Measurements from ENCODE around the gene ARHGAP24. TPM values are rescaled to one million over a fixed set of nuclear protein-coding genes. Genes with fewer than 3 reads are reported as not detected.
"Not testable (repeated sequence)": the region's sequence is repeated elsewhere in the genome, so short reads cannot be mapped to it uniquely, and the experiment has no call there.

The ARHGAP24 gene
- total RNA-seq, 1 experiment from 2014 or later: 1.2 TPM

DNA sequence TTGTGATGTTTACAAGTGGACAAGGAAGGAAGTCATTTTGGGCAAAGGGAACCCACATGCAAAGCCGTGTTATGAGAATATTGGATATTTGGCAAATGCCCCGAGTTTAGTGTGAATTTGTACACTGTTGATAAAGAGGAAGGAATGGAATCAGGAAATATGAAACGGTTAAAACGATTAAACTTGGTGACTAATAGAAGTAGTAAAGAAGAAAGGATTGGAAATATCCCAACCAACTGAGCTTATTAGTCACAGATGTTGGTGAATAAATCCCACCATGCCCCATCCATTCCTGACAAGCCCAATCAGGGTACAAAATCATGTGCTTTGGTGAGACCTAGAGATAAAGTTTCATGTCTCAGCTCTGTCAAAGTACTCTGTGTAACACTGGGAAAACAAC, 22.0 kb downstream of the ARHGAP24 start:
- no peaks in the 10 kb centered on the region for H3K36me3 ChIP-seq (replicated peaks; ENCODE audit: control insufficient read depth, insufficient read depth, low read length)
- DNase-seq: no peak

DNA sequence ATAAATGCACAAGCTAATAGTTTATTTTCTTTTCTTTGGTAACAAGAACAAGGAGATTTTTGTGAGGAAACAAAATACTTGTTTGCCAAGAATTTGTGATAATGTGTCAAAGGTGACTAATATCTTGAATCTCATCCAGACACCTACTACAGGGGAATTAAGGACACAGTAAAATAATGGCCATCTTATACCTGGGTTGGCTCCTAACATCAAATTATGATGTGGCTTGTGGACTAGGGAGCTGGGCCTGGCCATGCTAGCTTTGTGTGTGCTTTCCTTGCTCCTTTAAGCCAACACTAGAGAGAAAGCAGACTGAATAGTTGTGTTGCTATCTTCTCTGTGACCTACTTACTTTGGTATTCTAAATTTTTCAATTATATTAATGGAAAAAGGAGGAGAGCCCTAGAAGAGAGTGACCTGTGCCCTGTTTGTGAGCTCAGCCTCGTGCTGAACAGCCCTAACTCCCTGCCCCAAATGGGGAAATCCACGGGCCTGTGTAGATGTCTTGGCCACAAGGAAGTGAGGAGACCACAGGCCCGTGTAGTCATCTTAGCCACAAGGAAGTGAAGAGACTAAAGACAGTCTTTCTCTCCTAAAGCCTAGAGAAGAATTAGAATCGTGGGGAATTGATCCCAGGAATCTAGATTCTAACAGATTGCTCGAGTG, 23.3 kb downstream of the ARHGAP24 start:
- Histone ChIP-seq H3K27me3 (ENCODE audit: control insufficient read depth, insufficient read depth, low read length) (no peaks in the 10 kb centered on the region), H3K36me3 (replicated peaks; ENCODE audit: control insufficient read depth, insufficient read depth, low read length) (no peaks in the 10 kb centered on the region), H3K4me3 (ENCODE audit: insufficient read depth, low read depth, low read length) (no peak overlapping the region)
- no peak for DNase-seq

More for the DNA sequence above, 22.0 kb downstream of the ARHGAP24 start:
- H3K27me3 ChIP-seq (ENCODE audit: control insufficient read depth, insufficient read depth, low read length): no peaks in the 10 kb centered on the region
- H3K4me3 ChIP-seq (ENCODE audit: insufficient read depth, low read depth, low read length): no peak overlapping the region

DNA sequence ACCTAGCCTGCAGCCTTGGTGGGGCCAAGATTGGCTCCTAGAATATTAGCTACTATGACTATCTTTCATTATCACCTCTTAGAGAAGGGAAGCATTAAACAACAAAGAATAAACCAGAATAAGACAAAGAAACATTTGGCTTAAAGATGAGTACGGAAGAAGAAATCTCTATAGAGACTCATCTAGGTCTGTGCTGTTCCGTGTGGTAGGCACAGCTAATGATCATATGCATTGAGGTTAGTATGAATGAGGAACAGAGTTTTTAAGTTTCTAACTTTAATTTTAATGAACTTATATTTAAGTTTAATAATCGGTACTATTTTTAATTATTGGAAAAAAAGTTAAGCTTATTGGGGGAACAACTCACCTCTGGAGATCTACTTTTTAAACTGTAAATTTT, 24.6 kb downstream of the ARHGAP24 start:
- DNase-seq: no peak
- Histone ChIP-seq H3K4me3 (ENCODE audit: insufficient read depth, low read depth, low read length) (no peak overlapping the region), H3K36me3 (replicated peaks; ENCODE audit: control insufficient read depth, insufficient read depth, low read length) (no peaks in the 10 kb centered on the region), H3K27me3 (ENCODE audit: control insufficient read depth, insufficient read depth, low read length) (no peaks in the 10 kb centered on the region)

DNA sequence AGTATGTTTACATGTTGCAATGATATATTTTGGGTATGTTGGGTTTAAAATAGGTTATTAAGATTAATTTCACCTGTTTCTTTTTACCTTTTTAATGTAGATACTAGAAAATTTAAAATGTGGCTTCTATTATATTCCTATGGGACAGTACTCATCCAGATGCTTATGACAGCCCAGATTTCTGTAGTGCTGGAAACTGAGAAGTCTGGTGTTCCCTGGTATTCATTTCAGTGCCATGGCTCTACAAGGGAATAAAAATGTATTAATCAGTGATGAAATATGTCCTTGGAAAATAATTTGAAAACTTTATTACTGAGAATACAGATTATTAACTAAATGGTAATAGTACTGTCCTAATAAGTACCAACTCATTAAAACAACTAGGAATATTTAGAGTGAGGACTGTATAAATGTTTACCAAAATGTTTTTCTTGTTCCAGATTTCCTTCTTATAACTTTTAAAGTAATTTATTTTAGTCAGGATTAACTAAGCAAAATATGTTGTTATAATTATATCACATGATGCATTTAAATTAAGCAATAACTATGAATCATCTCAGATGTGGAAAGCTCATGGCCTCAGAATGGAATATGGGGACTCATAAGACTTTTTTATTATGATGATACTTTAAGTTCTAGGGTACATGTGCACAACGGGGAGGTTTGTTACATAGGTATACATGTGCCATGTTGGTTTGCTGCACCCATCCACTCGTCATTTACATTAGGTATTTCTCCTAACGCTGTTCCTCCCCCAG, 25.3 kb downstream of the ARHGAP24 start:
- DNase-seq: no peak
- Histone ChIP-seq H3K36me3 (replicated peaks; ENCODE audit: control insufficient read depth, insufficient read depth, low read length) (no peaks in the 10 kb centered on the region), H3K27me3 (ENCODE audit: control insufficient read depth, insufficient read depth, low read length) (no peaks in the 10 kb centered on the region), H3K4me3 (ENCODE audit: insufficient read depth, low read depth, low read length) (no peak overlapping the region)

DNA sequence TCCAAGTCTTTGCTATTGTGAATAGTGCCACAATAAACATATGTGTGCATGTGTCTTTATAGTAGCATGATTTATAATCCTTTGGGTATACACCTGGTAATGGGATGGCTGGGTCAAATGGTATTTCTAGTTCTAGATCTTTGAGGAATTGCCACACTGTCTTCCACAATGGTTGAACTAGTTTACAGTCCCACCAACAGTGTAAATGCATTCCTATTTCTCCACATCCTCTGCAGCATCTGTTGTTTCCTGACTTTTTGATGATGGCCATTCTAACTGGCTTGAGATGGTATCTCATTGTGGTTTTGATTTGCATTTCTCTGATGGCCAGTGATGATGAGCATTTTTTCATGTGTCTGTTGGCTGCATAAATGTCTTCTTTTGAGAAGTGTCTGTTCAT, 26.2 kb downstream of the ARHGAP24 start:
- DNase-seq; H3K27me3 ChIP-seq (ENCODE audit: control insufficient read depth, insufficient read depth, low read length); H3K36me3 ChIP-seq (replicated peaks; ENCODE audit: control insufficient read depth, insufficient read depth, low read length); H3K4me3 ChIP-seq (ENCODE audit: insufficient read depth, low read depth, low read length): not testable (repeated sequence)

DNA sequence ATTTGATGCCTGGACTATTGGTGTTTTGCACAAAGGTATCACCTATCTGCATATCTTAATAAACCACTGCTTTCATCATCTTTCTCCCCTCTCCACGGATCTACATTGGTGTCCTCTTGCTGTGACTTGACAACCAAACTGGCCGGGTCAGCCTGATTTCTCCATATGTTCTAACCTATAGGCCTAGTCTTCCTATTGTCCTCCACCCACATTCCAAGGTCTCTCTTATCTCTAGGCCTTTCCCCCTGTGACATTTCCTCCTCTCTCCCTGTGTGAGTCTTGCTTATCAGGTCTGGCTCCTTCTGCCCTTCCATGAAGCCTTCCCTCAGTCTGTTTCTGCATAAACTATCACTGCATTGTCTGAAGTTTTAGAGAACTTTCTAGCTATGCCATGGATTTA, 33.7 kb downstream of the ARHGAP24 start:
- Histone ChIP-seq H3K36me3 (replicated peaks; ENCODE audit: control insufficient read depth, insufficient read depth, low read length) (no peaks in the 10 kb centered on the region), H3K27me3 (ENCODE audit: control insufficient read depth, insufficient read depth, low read length) (no peaks in the 10 kb centered on the region), H3K4me3 (ENCODE audit: insufficient read depth, low read depth, low read length) (no peak overlapping the region)
- DNase-seq: no peak

DNA sequence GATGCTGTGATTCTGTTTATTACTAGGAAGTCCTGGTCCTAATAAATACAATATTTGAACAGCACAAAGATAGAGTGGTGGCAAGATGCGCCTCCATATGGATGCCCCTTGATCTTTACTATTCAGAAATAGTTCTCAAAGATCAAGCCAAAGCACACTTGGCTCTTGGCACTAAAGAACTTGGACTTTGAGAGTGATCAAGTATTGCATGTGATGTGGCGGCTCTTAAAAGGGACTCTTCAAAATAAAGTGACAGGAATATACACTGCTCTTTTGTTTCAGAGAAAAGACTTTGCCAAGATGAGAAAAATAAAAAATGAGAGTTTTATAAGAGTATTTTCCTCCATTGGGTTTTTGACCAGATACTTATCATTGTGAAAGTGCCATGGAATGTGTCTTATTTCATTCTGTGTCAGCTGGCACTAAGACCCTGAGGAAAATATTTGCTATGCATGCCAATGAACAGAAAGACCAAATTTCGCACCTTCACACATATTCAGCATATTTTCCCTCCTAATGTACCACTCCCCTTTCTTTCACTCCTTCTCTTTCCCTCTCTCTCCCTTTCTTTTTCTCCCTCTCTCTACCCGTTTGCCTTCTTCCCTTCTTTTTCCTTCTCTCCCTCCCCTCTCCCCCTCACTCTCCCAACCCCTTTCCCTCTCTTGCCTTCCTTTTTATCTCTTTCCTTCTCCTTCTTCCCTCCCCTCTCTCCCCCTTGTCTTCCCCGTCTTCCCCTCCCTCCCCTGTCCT, 35.1 kb downstream of the ARHGAP24 start:
- Histone ChIP-seq H3K27me3 (ENCODE audit: control insufficient read depth, insufficient read depth, low read length) (no peaks in the 10 kb centered on the region), H3K4me3 (ENCODE audit: insufficient read depth, low read depth, low read length) (no peak overlapping the region), H3K36me3 (replicated peaks; ENCODE audit: control insufficient read depth, insufficient read depth, low read length) (no peaks in the 10 kb centered on the region)
- no peak for DNase-seq

DNA sequence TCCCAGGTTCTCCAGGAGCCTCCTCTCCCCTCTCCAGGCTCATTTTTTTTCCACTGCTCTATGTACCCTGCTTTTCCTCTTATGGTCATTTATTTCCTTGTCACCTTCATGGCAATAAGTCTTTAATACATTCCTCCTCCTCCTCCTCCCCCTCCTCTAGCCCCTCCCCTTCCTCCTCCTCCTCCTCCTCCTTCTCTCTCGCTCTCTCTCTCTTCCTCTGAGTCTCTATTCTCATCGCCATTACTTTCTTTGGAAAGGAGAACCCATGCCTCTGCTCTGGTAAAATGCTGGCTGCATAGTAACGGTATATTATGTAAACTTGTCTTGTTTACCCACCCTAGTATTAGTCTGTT, 35.7 kb downstream of the ARHGAP24 start:
- Histone ChIP-seq H3K27me3 (ENCODE audit: control insufficient read depth, insufficient read depth, low read length) (no peaks in the 10 kb centered on the region), H3K4me3 (ENCODE audit: insufficient read depth, low read depth, low read length) (no peak overlapping the region), H3K36me3 (replicated peaks; ENCODE audit: control insufficient read depth, insufficient read depth, low read length) (no peaks in the 10 kb centered on the region)
- no peak for DNase-seq

DNA sequence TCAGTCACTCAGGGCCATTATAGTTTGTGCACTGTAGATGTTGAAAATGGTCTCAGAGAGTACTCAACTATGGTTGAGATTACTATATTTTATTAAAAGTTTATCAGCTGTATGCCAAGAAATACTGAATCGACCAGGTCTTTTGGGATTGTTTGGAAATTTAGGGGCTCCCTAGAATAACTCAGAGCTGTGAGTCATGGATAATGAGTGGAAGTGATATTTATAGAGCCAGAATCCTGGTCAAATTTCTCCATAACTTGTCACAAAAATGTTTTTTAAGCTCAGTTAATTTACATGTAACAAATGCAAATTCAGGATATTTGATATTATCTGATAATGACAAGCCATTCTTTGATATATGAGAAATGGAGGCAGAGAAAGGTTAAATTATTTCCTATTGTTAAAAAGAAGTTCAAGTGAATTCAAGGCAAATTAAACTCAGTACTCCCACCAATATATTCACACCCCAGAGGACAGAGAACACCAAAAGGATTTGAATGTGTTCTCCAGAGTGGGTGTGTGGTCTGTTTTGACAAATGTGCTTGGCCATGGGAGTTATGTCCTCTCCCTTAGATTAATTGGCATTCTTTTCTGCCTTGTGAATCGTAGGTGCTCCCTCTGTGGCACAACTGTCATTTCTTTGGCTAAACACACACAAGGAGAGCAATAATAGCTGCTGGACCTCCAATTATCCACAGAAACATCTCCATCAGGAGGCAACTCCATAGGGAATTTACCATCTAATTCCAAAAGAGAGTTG, 37.7 kb downstream of the ARHGAP24 start:
- Histone ChIP-seq H3K27me3 (ENCODE audit: control insufficient read depth, insufficient read depth, low read length) (no peaks in the 10 kb centered on the region), H3K4me3 (ENCODE audit: insufficient read depth, low read depth, low read length) (no peak overlapping the region), H3K36me3 (replicated peaks; ENCODE audit: control insufficient read depth, insufficient read depth, low read length) (no peaks in the 10 kb centered on the region)
- no peak for DNase-seq

DNA sequence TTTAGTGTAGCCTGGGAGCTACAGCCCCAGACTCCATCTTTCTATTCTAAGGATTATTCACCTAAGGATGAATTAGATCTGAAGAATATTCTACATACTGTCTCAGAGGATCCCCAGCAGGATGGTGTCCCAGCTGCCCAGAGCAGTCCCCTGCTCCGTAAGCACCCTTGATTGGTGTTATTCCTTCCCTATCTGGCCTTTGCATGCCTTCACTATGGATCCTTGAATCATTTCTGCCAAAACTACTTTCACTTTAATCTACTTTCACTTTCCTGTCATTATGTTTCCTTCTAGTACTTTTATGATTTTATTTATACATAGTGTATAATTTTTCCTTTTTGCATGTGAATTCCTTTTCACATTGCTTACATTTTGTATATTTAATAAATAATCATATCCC, 39.2 kb downstream of the ARHGAP24 start:
- H3K4me3 ChIP-seq (ENCODE audit: insufficient read depth, low read depth, low read length): no peak overlapping the region
- no peaks in the 10 kb centered on the region for H3K36me3 ChIP-seq (replicated peaks; ENCODE audit: control insufficient read depth, insufficient read depth, low read length)
- H3K27me3 ChIP-seq (ENCODE audit: control insufficient read depth, insufficient read depth, low read length): no peaks in the 10 kb centered on the region
- no peak for DNase-seq

DNA sequence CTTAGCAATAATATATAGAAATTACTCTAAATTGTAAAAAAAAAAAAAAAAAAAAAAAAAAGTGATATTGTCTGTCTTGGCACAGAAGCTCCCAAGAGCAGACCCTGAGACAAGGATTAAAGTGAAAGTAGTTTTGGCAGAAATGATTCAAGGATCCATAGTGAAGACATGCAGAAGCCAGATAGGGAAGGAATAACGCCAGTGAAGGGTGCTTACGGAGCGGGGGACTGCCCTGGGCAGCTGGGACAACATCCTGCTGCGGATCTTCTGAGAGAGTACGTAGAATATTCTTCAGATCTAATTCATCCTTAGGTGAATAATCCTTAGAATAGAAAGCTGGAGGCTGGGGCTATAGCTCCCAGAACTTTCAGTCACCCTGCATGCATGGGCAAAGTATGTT, 39.8 kb downstream of the ARHGAP24 start:
- no peaks in the 10 kb centered on the region for H3K27me3 ChIP-seq (ENCODE audit: control insufficient read depth, insufficient read depth, low read length)
- DNase-seq: no peak
- no peaks in the 10 kb centered on the region for H3K36me3 ChIP-seq (replicated peaks; ENCODE audit: control insufficient read depth, insufficient read depth, low read length)
- H3K4me3 ChIP-seq (ENCODE audit: insufficient read depth, low read depth, low read length): no peak overlapping the region

DNA sequence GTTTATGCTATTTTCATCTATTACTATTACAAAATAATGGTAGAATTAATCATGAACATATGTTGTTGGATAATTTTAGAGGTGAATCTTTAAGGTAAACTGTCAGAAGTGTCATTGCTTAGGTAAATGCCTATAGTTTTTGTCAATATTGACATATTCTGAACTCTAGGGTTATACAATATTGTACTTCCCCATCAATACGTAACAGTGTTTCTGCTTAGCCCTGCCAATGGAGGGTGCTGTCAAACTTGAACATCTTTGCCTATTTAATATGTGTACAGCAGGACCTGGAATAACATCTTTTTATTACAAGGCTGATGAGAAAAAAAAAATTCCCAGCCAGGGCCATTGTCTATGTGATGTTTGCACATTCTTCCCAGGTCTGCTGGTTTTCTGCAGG, 40.8 kb downstream of the ARHGAP24 start:
- DNase-seq: no peak
- Histone ChIP-seq H3K27me3 (ENCODE audit: control insufficient read depth, insufficient read depth, low read length) (no peaks in the 10 kb centered on the region), H3K36me3 (replicated peaks; ENCODE audit: control insufficient read depth, insufficient read depth, low read length) (no peaks in the 10 kb centered on the region), H3K4me3 (ENCODE audit: insufficient read depth, low read depth, low read length) (no peak overlapping the region)

DNA sequence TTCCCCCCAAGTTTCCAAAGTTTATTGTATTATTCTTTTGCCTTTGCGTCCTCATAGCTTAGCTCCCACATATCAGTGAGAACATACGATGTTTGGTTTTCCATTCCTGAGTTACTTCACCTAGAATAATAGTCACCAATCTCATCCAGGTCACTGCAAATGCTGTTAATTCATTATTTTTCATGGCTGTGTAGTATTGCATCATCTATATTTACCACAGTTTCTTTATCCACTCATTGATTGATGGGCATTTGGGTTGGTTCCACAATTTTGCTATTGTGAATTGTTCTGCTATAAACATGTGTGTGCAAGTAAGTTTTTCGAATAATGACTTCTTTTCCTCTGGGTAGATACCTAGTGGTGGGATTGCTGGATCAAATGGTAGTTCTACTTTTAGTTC, 43.6 kb downstream of the ARHGAP24 start:
- not testable (repeated sequence) for H3K27me3 ChIP-seq (ENCODE audit: control insufficient read depth, insufficient read depth, low read length); H3K4me3 ChIP-seq (ENCODE audit: insufficient read depth, low read depth, low read length); H3K36me3 ChIP-seq (replicated peaks; ENCODE audit: control insufficient read depth, insufficient read depth, low read length); DNase-seq

All from H7 (cell line).